Effector CD4-positive, alpha-beta T cell (primary cell): ENCODE results near the gene THNSL1.
"Not testable (repeated sequence)": the region's sequence is repeated elsewhere in the genome, so short reads cannot be mapped to it uniquely, and the experiment has no call there.

Source experiments
- DNase-seq: peaks from one replicate; pipeline ENCODE4 v3.0.0-alpha.2; 2020

Gene THNSL1

DNA sequence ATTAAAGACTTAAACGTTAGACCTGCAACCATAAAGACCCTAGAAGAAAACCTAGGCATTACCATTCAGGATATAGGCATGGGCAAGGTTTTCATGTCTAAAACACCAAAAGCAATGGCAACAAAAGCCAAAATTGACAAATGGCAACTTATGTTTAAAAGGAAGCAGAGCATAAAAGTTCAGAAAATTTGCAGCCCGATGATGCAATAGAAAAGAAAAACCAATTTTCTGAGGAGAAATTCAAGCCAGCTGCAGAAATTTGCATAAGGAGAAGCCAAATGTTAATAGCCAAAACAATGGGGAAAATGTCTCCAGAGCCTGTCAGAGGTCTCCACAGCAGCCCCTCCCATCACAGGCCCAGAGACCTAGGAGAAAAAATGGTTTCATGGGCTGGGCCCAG, 4.8 kb upstream of the THNSL1 start:
- not testable (repeated sequence) for DNase-seq

DNA sequence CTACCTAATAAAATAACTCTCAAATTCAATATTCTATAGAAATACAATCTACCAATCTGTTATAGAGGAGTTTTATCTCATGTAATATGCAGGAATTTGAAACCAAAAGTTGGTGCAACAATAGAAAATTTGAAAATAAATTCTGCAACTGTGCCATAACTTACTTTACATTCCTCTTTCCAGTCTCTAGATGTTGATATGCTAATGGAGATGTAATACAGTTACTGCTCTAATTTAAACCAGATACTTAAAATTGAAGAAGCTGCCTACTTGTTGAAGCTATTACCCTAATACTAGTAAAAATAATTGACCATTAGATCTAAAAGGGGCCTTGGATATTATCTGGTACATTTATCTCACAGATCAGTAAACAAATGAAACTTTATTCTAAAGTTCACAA, 1.8 kb upstream of the THNSL1 start:
- DNase-seq, result no peak

DNA sequence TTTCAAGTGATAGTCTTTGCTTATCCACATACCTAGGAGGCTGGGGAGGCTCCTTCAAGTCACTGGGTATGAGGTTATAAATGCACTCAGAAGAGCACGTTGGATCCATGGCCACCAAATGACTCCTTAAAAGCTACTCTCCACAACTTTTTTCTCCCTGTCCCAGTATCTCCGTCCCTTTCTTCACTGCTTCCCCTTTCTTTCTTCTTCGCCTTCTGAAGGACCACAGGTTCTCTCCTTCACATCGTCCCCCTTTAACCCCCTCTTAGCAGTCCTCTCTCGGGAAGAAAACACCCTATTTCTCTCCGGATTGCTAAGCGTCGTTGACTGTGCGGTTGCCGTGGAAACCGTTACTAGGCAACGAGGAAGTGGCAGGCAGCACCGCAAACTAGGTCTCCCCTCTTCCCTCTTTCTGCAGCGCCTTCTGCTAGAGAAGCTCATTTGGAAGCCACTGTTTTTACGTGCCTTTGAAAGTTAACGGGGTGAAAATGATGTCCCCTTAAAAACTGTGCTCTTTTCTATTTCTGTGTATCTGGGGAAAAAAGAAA, 510 bp upstream of the THNSL1 start, which contains the start of gene ENKUR:
Gene ENKUR, minus strand, starts transcription at position 331 of the 548 bp plus-strand sequence. Its CDS starts 222 bp downstream, at position 109.
- DNase-seq, result peak; percentile 97

DNA sequence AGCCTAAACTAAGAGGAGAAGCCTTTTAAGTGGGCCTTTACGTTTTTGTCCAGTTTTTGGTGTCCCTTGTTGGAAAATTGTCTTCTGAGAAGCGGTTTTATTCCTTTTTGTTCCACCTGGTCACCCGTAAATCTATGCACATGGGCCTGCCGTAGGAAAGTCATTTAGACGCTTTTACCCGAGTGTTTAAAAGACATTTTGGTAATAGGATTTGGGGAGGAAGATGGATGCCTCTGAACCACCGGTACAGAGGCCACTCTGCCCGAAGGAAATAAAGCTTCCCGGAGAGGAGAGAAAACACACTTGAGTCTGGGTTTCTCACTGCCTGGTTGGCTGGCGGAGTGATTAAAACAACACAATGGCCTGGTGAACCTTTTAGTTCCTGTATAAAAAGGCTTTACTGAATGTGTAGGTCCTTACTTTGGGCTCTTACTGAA, 760 bp downstream of the THNSL1 start:
- DNase-seq, result no peak

DNA sequence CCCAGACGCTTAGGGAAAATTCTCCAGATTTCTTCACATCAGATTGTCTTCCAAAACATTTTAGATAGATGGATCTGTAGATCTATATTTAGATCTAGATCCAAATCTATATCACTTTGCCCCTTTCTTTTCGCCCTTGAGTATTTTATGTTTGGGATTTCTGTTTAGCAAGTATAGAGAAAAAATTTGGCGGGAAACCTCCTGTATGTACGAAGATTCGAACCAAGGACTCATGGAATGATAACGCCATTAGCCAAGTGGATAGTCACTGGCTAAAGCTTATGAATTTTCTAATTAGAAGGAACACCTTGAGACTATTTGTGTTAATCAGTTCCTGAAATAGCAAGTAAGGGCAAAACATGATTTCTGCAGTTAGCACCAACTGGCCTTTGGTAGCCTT, 1.2 kb downstream of the THNSL1 start:
- no peak for DNase-seq

DNA sequence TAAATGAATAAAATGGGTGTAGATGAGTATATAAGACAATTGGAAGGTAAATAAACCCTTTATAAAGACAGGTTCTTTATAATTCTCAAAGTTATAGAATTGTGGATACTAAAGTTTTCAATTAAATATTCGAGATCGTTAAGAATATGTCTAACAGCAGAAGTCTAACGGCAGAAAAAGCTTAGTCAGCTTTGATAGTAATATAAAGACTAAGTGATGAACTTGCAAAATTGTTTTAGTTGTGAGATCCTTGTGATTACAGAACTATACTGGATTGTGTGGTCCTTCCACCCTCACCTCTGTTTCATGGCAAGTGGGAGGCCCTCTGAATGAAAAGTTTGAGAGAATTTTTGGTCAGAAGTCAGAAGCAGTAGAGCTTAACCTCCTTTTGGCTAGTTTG, 2.3 kb downstream of the THNSL1 start:
- no peak for DNase-seq

DNA sequence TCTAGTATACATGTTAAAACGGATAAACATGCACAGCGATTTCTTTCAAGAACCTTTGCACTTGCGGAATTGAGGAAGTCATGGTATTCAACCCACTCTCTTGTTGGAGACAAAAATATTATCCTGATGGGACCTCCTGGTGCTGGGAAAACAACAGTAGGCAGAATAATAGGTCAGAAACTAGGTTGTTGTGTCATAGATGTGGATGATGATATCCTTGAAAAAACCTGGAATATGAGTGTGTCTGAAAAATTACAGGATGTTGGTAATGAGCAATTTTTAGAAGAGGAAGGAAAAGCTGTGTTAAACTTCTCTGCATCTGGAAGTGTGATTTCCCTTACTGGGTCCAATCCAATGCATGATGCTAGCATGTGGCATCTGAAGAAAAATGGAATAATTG, 6.9 kb downstream of the THNSL1 start:
- no peak for DNase-seq

DNA sequence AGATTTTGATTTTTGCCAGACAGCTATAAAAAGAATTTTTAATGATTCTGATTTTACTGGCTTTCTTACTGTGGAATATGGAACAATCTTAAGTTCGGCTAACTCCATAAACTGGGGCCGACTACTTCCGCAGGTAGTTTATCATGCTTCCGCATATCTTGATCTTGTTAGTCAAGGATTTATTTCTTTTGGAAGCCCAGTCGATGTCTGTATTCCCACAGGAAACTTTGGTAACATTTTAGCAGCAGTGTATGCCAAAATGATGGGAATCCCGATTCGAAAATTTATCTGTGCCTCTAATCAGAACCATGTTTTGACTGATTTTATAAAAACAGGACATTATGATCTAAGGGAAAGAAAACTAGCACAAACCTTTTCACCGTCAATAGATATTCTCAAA, 8.1 kb downstream of the THNSL1 start:
- no peak for DNase-seq

DNA sequence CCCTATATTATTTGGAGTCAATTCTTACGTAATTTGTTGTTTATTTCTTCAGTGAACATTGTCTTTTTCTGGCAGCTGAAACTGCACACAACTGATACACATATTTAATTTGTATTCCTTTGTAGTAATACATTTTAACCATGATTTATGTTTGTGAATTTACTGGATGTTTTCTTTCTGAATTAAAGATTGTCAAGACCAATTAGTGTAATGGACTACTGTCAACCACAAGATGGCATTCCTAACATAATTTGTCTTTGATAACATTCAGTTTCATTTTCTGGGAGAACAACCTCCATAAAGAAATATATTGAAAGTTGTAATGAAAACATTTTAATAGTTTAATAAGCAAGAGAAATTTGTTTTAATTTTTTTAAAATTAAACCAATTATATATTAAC, 10.1 kb downstream of the THNSL1 start:
- no peak for DNase-seq

DNA sequence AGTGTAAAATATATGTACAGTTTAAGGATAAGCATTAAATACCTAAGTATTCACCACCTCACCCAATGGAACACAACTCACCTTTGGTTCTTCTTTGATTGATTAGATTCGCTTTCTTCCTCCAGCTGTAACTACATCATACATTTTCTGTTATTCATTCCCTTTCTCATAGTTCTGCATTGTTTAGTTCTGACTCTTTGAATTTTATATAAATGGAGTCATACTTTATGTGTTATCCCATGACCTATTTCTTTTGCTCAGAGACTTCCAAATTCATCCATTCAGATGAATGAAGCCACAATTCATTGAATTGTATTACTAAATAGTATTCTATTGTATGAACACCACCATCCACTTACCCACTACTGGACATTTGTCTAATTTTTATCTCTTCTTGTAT, 12.3 kb downstream of the THNSL1 start:
- DNase-seq, result no peak

DNA sequence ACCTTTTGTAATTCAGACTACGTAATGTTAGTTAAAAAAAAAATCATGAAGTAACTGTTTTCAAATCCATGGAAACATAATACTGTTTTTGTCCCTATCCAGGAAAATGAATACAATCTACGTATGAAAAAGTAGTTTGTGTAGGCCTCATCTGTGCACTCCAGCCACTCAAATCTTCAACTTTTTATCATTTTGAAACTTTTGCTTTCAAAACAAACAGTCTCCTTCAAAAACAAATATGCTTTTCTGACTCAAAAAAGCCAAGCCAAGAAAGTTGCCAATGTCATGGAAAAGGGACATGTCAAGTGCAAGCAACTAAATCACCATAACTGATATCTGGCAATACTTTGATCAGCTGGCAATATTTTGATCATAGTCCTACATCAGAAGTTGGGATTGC, 13.1 kb downstream of the THNSL1 start:
- no peak for DNase-seq

DNA sequence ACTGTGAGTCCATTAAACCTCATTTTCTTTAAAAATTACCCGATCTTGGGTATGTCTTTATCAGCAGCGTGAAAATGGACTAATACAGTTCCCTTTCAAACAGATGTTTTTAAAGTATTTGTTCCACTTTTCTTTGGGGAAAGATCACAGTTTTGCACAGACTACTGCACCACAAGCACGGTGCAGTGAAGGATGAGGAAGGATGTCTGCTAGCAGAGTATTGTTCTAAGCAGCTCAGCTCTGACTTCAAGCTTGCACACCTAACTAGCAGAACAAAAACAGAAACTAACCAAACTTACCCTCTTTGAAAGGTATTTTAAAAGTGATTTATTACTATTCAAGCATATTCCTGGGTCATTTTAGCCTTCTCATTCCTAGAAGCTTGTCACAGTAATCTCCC, 20.0 kb downstream of the THNSL1 start:
- DNase-seq, result no peak

DNA sequence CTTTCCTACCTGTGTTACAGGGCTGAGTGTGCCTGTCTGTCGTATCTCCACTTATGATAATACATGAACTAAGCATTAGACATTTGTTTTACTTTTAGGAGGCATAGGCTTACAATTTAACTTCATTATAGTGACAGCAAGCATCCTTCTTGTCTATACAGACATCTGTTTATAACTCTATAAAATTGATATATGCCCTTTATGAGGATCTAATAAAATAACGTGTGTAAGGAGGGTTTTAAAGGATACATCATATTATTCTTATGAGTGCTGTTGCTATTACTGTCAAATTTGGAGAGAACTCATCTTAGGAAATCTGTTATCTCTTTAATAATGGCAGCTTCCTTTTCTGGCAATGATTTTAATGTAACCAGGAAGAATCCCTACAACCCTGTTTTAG, 21.9 kb downstream of the THNSL1 start:
- DNase-seq, result no peak

DNA sequence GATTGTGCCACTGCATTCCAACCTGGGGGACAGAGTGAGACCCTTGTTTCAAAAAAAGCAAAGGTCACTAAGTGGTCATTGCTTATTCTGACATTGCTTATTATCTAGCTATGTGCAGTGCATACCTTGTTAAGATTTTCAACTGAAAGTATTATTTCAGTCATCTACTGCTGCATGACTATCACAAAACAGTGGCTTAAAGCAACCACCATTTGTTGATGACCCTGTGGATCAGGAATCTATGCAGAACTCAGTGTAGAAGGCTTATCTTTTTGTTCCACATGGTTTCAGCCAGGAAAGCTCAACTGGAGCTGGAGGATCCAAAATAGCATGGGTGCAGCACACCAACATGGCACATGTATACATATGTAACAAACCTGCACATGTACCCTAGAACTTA, 23.1 kb downstream of the THNSL1 start:
- DNase-seq, result no peak

DNA sequence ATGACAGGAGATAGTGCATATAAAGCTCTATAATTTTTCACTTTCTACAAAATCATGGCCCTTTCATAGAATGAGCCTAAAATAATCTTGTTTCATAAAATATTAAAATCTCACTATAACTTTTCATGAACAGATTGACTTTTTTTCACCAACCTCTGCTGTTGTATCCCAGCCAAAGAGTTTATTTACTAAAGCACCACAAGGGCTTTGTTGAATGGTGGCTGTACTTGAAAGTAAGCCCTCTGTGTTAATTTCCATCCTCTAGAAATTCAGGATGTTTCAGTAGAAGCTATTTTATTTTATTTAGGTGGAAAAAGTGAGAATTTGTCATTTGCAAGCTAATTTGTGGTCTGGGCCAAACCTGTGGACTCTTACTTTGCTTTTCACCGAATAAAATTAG, 30.2 kb downstream of the THNSL1 start:
- no peak for DNase-seq

DNA sequence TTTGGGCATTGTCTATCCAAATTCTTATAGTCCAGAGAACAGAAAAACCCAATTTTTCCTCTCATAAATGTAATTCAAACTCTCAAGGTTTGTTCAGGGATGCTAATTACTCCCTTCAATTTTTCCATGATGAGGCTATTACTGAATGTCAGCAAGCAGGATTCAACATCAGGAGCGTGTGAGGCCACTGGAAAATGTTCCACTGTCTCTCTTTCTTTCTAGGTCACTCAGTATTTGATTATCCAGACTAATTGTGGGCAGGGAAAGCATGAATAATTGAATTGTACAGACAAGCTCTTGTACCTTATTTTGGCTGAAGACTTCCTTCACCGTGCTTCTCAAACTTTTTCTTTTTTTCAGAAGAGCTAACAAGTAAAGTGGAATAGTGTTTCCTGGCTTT, 30.7 kb downstream of the THNSL1 start:
- DNase-seq, result no peak

DNA sequence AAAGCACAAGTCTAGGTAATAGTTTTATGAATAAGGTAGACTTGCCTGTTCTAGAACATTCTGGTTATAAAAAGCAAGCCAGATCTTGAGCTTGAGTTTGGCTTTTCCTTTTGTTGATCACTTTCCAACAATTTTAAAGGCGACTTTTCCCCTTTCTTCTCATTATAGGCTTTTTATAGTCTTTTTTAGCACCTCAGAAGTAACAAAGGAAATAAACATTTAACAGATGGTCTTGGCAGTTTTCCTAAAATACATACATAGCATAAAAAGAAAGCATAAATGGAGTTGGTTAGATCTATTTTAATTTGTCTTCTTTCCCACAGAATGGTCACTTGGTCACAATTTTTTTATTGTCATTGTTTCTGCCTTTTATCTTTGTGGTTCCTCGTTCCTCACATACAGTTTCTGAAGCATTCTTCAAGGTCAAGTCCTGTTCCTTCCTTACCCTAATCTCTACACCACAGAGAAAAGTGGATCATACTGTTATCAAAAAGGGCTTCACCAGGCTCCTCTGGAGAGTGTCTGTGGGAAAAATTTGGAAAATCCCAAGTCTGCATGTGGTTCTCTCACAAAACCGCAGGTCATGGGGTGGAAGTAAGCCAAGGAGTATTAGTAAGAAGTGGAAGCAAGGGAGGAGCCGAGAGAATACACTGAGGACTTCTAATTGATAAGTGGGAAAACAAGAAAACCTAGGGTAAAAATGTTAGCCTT, 31.3 kb downstream of the THNSL1 start:
- no peak for DNase-seq

DNA sequence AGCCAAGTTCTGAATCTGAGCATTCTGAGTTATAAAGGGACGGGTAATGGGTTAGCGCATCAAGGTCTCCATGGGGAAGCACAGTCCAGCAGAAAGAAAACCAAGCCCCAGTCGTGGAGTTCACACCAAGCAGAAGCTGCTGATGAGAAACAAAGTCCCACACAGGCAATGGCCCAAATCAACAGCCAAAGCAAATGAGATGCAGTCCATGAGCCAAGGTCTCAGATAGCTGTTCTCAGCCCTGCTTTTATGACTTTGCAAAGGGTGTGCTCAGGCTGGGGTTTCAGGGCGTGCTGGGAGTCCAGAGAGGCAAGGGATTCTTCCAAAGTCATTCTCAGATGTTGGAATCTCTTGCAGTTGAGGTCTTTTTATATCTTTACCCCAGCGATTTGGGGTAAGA, 32.0 kb downstream of the THNSL1 start:
- DNase-seq, result no peak

DNA sequence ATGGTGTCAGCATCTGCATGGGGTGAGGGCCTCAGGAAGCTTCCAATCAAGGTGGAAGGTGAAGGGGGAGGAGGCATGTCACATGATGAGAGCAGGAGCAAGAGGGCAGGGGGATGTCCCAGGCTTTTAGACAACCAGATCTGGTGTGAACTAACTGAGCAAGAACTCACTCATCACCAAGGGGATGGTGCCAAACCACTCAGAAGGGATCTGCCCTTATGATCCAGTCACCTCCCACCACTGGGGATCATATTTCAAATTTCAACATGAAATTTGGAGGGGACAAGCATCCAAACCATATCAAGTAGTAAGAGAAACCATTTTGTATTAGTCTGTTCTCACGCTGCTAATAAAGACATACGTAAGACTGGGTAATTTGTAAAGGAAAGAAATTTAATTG, 33.6 kb downstream of the THNSL1 start:
- no peak for DNase-seq

DNA sequence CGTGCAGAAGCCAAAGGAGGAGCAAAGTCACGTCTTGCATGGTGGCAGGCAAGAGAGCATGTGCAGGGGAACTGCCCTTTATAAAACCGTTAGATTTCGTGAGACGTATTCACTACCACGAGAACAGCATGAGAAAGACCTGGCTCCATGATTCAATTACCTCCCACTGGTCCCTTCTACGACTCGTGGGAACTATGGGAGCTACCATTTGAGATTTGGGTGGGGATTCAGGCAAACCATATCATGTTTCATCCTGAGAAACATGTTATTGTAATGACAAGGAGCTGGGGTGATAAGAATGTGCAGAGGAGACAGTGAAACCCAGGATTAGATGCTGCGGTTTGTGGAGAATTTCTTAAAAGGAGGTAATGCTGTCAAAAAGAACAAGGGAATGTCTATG, 34.0 kb downstream of the THNSL1 start:
- no peak for DNase-seq

DNA sequence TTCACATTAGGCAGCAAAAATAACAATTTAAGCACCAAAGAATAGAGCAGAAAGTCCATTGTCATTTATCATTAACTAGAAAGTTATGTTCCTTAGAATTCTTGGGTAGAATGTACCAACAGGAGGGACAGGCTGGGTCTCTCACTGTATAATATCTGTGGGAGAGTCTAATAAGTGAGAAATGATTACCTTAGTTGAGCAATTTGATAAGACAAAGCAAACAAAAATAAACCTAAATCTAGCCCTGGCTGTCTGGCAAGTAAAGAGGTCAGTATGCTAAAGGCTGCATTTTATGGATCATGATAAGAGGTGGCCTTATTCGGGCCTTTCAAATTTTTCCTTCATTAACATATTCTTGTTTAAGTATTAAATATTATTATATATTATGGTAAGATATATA, 35.6 kb downstream of the THNSL1 start:
- no peak for DNase-seq

DNA sequence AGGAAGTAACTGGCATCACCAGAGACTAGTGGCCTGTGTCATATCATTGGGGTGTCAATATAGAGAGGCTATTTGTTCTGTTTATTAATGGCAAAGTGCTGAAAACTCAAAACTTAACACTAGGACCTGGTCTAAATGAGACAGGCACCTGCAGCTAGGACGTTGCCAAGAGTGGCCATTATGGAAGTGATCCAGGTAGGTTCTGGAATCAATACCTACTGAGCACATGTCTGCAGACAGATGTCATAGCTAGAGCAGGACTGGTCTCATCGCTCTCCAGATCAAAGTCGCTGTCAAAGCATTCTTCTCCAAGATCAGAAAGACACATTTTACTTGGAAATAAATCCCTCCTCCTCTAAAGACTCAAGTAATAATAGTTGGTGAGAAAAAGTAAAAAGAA, 40.3 kb downstream of the THNSL1 start:
- no peak for DNase-seq

DNA sequence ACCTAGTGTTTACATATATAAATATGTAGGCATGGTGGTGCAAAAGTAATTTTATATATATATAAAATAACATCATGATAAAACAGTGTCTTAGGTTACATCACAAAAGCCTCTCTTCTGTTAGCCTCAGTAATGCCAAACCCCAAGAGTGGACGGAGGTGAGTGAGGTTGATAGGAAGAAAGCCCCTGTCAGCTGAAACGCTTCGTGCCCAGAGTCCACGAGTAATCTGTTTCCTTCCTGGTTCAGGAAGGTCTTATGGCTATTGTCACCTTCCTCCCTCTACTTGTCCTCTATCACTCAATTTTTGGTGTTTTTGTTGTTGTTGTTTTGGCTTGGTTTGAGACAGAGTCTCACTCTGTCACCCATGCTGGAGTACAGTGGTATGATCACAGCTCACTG, 41.5 kb downstream of the THNSL1 start:
- DNase-seq, result no peak

DNA sequence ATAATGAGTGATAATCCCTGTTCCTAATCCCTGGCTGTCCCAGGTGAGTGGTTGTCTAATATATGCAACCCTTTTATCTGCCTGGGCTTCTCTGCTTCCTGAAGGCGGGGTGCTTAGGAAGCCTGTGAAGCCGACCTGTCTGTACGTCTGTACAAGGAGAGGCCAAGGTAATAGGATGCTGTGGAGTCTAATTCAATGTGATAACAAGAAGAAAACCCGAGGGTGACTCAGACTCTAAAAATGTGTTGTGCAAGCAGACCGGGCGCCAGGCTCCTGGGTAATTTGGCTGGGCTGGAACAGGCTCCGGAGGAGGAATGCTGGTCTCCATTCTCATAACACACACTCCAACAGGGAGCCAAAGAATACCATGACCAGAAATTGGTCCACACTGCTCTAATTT, 43.6 kb downstream of the THNSL1 start:
- DNase-seq, result no peak

DNA sequence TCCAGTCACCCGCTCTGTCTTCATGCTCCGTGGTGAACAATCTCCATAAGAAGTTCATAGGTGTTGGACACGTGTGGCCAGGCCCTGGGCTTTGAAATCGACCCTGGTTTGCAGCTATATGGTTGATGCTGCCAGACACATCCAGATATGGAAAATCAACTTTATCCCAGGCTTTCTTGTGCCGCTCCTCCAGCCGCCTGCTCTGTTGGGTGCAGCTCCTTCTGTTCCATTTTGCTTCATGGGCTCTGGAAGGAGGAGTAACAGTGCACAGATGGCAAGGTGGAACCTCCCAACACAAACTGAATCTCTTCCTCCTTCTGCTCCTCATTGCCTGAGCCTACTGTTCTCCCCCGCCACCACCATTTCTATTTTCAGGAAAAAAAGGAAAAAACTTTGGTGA, 44.7 kb downstream of the THNSL1 start:
- DNase-seq, result no peak
